ENCODE results near the gene MIA2.
A peak's percentile ranks its signal among the peaks of the same experiment; 100 is the strongest.
"Not testable (repeated sequence)": the region's sequence is repeated elsewhere in the genome, so short reads cannot be mapped to it uniquely, and the experiment has no call there.

The MIA2 gene

DNA sequence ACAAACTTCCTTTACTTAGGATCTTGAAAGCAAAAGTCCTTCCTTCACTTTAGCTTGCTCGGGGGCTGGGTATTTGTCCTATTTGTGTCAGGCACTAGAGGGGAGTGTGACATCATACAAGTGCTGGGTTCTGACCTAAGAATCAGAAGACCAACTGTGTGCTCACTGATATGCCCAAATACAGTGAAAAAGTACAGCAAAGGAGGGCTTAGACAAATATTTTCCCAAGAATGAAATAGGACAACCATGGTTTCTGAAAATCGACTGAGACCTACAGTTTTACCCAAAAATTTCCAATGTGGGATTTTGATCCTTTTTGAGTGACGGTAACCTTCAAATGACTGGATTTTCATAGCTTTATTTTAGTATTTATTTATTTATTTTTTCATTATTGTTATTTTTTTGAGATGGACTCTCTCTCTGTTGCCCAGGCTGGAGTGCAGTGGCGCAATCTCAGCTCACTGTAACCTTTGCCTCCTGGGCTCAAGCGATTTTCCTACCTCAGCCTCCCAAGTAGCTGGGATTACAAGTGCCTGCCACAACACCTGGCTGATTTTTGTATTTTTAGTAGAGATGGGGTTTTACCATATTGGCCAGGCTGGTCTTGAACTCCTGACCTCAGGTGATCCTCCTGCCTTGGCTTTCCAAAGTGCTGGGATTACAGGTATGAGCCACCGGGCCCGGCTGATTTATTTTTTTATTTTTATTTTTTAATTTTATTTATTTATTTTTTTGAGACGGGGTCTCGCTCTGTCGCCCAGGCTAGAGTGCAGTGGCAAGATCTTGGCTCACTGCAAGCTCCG lies 1.8 kb upstream of the MIA2 start:
- DNase-seq (ENCODE audit: low read depth in 2 of 2): peak in 1 of 2 donors; percentile 7

- DNase-seq (ENCODE audit: low read depth in 2 of 2): no peak
These were observed 930 bp upstream of the MIA2 start for GRCh38 chr14:39232554-39233415.

GRCh38 chr14:39234986-39235385 lies 1.3 kb downstream of the MIA2 start:
- not testable (repeated sequence) for DNase-seq (ENCODE audit: low read depth in 2 of 2)

DNA sequence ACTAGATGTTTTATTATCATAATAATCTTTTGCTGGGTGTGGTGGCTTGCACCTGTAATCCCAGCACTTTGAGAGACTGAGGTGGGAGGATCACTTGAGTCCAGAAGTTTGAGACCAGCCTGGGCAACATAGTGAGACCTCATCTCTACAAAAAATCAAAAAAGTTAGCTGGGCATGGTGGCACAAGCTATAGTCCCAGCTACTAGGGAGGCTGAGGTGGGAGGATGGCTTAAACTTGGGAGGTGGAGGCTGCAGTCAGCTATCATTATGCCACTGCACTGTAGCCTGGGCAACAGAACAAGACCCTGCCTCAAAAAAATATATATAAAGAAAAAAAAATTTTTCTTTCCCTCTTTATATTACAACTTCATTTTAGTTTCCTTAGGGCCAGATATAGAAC lies 1.8 kb downstream of the MIA2 start:
- not testable (repeated sequence) for DNase-seq (ENCODE audit: low read depth in 2 of 2)

GRCh38 chr14:39240769-39241168 lies 7.1 kb downstream of the MIA2 start:
- DNase-seq (ENCODE audit: low read depth in 2 of 2): no peak

DNA sequence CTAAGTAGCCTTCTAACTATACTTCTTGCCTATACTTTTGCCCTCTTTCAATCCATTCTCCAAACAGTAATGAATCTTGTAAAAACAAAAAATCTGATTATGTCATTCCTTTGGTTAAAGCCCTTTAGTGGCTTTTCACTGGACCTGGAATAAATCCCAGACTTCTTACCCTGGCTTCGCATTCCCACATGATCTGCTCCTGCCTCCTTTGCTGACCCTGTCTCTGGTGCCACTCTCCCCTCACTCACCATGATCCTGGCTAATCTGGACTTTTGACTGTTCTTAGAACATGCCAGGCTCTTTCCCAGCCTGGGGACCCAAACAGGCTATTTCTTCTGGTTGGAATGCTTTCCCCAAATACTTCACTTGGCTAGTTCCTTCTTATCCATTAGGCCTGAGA lies 7.9 kb downstream of the MIA2 start:
- DNase-seq (ENCODE audit: low read depth in 2 of 2): no peak

GRCh38 chr14:39243831-39244230 lies 10.1 kb downstream of the MIA2 start:
- DNase-seq (ENCODE audit: low read depth in 2 of 2): no peak

DNA sequence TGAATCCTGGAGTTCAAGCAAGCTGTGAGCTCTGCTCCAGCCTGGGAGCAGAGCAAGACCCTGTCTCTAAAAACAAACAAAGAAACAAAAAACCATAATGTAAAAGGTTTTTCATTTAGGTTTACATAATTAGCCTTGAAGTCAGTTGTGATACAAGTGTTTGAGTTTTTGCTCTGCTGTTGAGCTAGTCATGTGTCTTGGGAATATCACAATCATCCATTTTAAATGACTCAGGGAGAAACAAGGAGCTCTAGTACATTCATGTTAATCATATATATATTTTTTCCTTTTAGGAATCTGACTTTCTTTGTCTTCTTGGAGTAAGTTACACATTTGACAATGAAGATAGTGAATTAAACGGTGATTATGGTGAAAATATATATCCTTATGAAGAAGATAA lies 12.9 kb downstream of the MIA2 start:
- no peak for DNase-seq (ENCODE audit: low read depth in 2 of 2)

GRCh38 chr14:39247256-39247655 lies 13.5 kb downstream of the MIA2 start:
- no peak for DNase-seq (ENCODE audit: low read depth in 2 of 2)

DNA sequence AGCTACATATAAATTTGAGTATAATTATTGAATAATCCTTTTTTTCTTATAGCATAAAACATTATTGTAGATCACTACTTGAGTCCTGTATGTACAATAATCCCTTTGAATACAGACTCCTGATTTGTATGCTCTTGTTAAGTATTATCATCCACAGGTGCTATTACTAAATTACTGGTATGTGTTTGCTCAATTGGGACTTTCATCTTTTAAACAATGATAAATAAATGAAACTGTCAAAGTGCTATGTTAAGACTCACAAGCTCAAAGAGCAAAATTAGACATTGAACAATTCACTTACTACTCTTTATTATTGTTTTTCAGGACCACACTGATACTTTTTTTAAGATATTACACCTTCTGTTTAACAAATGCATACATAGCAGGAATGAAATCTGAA lies 17.8 kb downstream of the MIA2 start:
- no peak for DNase-seq (ENCODE audit: low read depth in 2 of 2)

DNA sequence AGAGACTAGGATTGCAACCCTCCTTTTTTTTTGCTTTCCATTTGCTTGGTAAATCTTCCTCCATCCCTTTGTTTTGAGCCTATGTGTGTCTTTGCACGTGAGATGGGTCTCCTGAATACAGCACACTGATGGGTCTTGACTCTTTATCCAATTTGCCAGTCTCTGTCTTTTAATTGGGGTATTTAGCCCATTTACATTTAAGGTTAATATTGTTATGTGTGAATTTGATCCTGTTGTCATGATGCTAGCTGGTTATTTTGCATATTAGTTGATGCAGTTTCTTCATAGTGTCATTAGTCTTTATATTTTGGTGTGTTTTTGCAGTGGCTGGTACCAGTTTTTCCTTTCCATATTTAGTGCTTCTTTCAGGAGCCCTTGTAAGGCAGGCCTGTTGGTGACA lies 23.7 kb downstream of the MIA2 start:
- DNase-seq (ENCODE audit: low read depth in 2 of 2): not testable (repeated sequence)

DNA sequence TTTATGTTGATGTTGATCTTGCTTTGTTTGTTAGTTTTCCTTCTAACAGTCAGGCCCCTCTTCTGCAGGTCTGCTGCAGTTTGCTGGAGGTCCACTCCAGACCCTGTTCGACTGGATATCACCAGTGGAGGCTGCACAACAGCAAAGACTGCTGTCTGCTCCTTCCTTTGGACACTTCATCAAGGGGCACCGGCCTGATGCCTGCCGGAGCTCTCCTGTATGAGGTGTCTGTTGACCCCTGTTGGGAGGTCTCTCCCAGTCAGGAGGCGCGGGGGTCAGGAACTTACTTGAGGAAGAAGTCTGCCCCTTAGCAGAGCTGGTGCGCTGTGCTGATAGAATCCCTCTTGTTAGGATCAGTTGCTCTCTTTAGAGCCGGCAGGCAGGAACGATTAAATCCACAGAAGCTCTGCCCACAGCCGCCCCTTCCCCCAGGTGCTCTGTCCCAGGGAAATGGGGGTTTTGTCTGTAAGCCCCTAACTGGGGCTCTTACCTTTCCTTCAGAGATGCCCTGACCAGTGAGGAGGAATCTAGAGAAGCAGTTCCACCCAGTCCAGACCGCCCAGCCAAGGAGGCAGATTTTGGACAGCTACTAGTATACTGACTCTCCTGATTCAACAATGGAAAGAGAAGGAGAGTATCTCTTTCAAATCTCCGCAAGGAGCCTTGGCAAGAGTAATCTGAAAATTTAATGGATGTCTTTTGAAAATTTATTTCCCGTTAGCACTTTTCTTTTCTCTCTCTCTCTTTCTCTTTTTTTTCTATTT lies 25.2 kb downstream of the MIA2 start:
- no peak for DNase-seq (ENCODE audit: low read depth in 2 of 2)

DNA sequence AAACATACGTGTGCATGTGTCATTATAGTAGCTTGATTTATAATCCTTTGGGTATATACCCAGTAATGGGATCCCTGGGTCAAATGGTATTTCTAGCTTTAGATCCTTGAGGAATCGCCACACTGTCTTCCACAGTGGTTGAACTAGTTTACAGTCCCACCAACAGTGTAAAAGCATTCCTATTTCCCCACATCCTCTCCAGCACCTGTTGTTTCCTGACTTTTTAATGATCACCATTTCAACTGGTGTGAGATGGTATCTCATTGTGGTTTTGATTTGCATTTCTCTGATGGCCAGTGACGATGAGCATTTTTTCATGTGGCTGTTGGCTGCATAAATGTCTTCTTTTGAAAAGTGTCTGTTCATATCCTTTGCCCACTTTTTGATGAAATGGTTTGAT lies 26.4 kb downstream of the MIA2 start:
- DNase-seq (ENCODE audit: low read depth in 2 of 2): not testable (repeated sequence)

DNA sequence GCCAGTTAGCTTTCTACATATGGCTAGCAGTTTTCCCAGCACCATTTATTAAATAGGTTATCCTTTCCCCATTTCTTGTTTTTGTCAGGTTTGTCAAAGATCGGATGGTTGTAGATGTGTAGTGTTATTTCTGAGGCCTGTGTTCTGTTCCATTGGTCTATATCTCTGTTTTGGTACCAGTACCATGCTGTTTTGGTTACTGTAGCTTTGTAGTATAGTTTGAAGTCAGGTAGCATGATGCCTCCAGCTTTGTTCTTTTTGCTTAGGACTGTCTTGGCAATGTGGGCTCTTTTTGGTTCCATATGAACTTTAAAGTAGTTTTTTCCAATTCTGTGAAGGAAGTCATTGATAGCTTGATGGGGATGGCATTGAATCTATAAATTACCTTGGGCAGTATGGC lies 28.5 kb downstream of the MIA2 start:
- not testable (repeated sequence) for DNase-seq (ENCODE audit: low read depth in 2 of 2)

DNA sequence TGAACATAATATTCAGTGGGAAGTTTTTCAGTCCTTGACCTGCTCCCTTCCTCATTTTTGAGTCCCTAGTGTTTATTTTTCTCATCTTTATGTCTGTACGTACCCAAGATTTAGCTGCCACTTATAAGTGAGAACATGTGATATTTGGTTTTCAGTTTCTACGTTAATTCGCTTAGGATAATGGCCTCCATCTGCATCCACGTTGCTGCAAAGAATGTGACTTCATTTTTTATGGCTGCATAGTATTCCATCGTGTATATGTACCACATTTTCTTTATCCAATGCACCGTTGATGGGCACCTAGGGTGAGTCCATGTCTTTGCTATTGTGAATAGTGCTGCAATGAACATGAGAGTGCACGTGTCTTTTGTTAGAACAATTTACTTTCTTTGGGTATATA lies 30.3 kb downstream of the MIA2 start:
- no peak for DNase-seq (ENCODE audit: low read depth in 2 of 2)

DNA sequence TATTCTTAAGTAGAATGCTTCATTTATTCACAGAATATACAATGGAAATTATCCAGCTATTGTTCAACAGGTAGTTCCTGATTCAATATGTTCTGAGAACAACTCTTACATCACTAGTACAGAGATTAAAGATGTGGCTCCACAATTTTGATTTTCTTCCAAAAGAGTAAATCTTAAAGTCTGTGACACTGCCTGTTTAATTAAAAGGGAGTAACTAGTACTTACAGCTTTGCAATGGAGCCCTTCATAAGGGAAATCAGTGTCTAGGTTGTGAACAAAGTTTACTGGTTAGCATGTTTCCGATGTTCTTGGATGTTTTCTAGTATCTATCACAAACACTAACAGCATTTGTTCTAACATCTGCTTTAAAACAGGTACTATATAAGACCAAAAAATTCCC lies 30.8 kb downstream of the MIA2 start:
- DNase-seq (ENCODE audit: low read depth in 2 of 2): no peak

- DNase-seq (ENCODE audit: low read depth in 2 of 2): no peak
These were observed 31.3 kb downstream of the MIA2 start for GRCh38 chr14:39265033-39265432.

- DNase-seq (ENCODE audit: low read depth in 2 of 2): no peak
These were observed 32.2 kb downstream of the MIA2 start for GRCh38 chr14:39265806-39266524.

DNA sequence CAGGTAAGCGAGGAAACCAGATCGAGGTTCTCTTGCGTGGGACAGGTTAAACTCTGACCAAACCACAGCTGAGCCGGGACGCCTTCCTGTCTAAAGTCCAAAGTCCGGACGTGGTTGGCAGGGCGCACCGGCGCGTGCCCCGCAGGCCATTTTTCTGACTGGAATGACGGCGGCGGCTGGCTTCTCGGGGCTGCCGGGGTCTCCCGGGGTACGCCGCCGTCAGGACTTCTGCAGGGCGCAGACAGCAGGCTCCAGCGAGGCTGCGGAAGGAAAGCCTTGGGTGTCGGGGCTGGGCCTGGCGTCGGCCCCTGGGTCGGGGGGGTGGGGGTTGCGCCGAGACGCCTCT lies 32.8 kb downstream of the MIA2 start:
- peak; percentile 9 to 12 for DNase-seq (ENCODE audit: low read depth in 2 of 2)

DNA sequence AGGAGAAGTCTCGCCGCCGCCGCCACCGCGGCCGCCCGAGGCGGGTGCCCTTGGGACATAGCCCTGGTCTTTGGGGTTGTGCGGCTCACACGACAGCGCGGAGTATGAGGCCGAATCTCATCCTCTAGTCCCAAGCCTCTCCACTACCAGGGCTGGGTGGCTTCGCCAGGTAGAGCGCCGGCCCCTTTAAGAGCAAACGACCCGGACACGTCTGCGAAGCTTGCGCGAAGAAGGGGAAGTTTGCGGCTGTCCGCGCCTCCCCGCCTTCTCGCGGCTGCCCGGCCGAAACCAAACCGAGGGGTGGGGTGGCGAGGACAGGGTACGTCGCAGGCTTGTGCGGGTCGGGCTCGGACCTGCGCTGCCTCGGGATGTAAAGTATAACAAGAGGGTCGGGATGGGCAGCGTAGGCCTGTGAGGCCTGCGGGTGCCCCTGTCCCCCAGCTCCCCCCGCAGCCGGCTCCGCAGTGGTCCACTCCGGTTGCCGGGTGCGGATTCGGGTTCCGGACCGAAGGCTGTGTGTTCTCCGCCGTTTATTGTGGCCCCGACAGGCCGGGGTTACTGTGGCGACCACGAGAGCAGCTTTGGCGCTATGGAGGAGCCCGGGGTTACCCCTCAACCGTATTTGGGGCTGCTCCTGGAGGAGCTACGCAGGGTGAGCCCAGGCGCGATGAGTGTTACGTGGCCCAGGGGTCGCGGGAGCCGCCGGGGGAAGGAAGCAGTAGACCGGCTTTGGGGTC lies 33.3 kb downstream of the MIA2 start:
- DNase-seq (ENCODE audit: low read depth in 2 of 2): peak; percentile 48 to 54

DNA sequence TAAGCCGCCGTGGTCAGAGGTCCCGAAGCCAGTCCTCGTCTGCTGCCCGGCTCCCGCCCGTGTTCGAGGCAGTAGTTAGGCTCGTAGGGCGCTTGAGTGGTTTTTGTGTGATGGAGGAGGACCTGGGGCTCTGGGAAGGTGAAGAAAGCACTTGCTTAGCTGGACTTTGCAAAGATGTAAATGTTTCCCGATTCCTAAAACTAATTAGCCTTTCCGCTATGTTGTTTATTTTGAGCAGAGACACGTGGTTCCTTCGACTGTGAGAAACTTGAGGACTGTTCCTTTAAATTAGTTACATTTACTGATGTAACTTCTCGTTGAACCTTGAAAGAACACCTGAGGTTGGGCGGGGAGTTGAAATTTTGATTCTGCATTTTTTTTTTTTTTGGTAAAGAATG lies 33.9 kb downstream of the MIA2 start:
- DNase-seq (ENCODE audit: low read depth in 2 of 2): no peak
